Measurements from ENCODE around the gene SNX24. TPM values are rescaled to one million over a fixed set of nuclear protein-coding genes. Genes with fewer than 3 reads are reported as not detected.
A peak's percentile ranks its signal among the peaks of the same experiment; 100 is the strongest.
"Not testable (repeated sequence)": the region's sequence is repeated elsewhere in the genome, so short reads cannot be mapped to it uniquely, and the experiment has no call there.

The SNX24 gene
- total and polyA plus RNA-seq, 5 donors from 2014 or later = 7.8 to 22.0 (median 11.1) TPM

GRCh38 chr5:122908108-122908507 lies 62.7 kb downstream of the SNX24 start:
- ATAC-seq (ENCODE audit: low read depth in 2 of 2) (no peak), DNase-seq (no peak)
- H3K27ac ChIP-seq (ENCODE audit: insufficient read depth, low read length, poor library complexity, severe bottlenecking) = no peak overlapping the region
- H3K27me3 ChIP-seq (ENCODE audit: control insufficient read depth, insufficient read depth, low read length) = no peaks in the 10 kb centered on the region
- H3K9me3 Mint-ChIP-seq = peaks cover 0 to 2% (median 0%) of the 10 kb centered on the region in 7 donors
- peaks cover 0 to 6% (median 2%) of the 10 kb centered on the region in 4 donors for H3K4me1 Mint-ChIP-seq
- H3K9me3 ChIP-seq (ENCODE audit: control insufficient read depth in 2 of 2, low read length in 2 of 2) = no peaks in the 10 kb centered on the region
- no peak overlapping the region for H3K4me3 ChIP-seq (ENCODE audit: low read depth, low read length)
- no peaks in the 10 kb centered on the region for H3K27me3 Mint-ChIP-seq
- no peak overlapping the region for H3K4me3 Mint-ChIP-seq
- H3K27ac Mint-ChIP-seq = no peak overlapping the region
- H3K36me3 ChIP-seq (ENCODE audit: control insufficient read depth, insufficient read depth, low read length) = no peaks in the 10 kb centered on the region
- no peaks in the 10 kb centered on the region for H3K4me1 ChIP-seq (ENCODE audit: control insufficient read depth, insufficient read depth, low read length, poor library complexity, severe bottlenecking)
- no peaks in the 10 kb centered on the region for H3K36me3 Mint-ChIP-seq

- no peak for ATAC-seq (ENCODE audit: low read depth in 2 of 2)
- peaks cover 0 to 2% (median 0%) of the 10 kb centered on the region in 7 donors for H3K9me3 Mint-ChIP-seq
These were observed 63.2 kb downstream of the SNX24 start for GRCh38 chr5:122908662-122909061.

GRCh38 chr5:122909470-122910100 lies 64.2 kb downstream of the SNX24 start:
- no peaks in the 10 kb centered on the region for H3K9me3 ChIP-seq (ENCODE audit: control insufficient read depth in 2 of 2, low read length in 2 of 2)
- no peak overlapping the region for H3K4me3 Mint-ChIP-seq
- no peaks in the 10 kb centered on the region for H3K36me3 Mint-ChIP-seq
- no peak overlapping the region for H3K4me3 ChIP-seq (ENCODE audit: low read depth, low read length)
- H3K4me1 ChIP-seq (ENCODE audit: control insufficient read depth, insufficient read depth, low read length, poor library complexity, severe bottlenecking) = no peaks in the 10 kb centered on the region
- no peak for ATAC-seq (ENCODE audit: low read depth in 2 of 2)
- H3K27ac Mint-ChIP-seq = no peak overlapping the region
- DNase-seq = no peak
- no peaks in the 10 kb centered on the region for H3K27me3 ChIP-seq (ENCODE audit: control insufficient read depth, insufficient read depth, low read length)
- H3K9me3 Mint-ChIP-seq = peaks cover 0 to 2% (median 0%) of the 10 kb centered on the region in 7 donors
- H3K27ac ChIP-seq (ENCODE audit: insufficient read depth, low read length, poor library complexity, severe bottlenecking) = no peak overlapping the region
- H3K4me1 Mint-ChIP-seq = peaks cover 0 to 3% (median 0%) of the 10 kb centered on the region in 4 donors
- no peaks in the 10 kb centered on the region for H3K36me3 ChIP-seq (ENCODE audit: control insufficient read depth, insufficient read depth, low read length)
- no peaks in the 10 kb centered on the region for H3K27me3 Mint-ChIP-seq

More at GRCh38 chr5:122908662-122909061, 63.2 kb downstream of the SNX24 start:
- Mint-ChIP-seq H3K27me3 (no peaks in the 10 kb centered on the region), H3K4me1 (peaks cover 0 to 3% (median 0%) of the 10 kb centered on the region in 4 donors), H3K27ac (no peak overlapping the region), H3K36me3 (no peaks in the 10 kb centered on the region), H3K4me3 (no peak overlapping the region)
- H3K27me3 ChIP-seq (ENCODE audit: control insufficient read depth, insufficient read depth, low read length) = no peaks in the 10 kb centered on the region
- DNase-seq = no peak
- no peaks in the 10 kb centered on the region for H3K4me1 ChIP-seq (ENCODE audit: control insufficient read depth, insufficient read depth, low read length, poor library complexity, severe bottlenecking)
- no peaks in the 10 kb centered on the region for H3K9me3 ChIP-seq (ENCODE audit: control insufficient read depth in 2 of 2, low read length in 2 of 2)
- no peak overlapping the region for H3K27ac ChIP-seq (ENCODE audit: insufficient read depth, low read length, poor library complexity, severe bottlenecking)
- no peak overlapping the region for H3K4me3 ChIP-seq (ENCODE audit: low read depth, low read length)
- no peaks in the 10 kb centered on the region for H3K36me3 ChIP-seq (ENCODE audit: control insufficient read depth, insufficient read depth, low read length)

GRCh38 chr5:122913436-122913835 lies 68.0 kb downstream of the SNX24 start:
- not testable (repeated sequence) for H3K4me1 ChIP-seq (ENCODE audit: control insufficient read depth, insufficient read depth, low read length, poor library complexity, severe bottlenecking); H3K4me3 Mint-ChIP-seq; ATAC-seq (ENCODE audit: low read depth in 2 of 2); H3K36me3 Mint-ChIP-seq; H3K27me3 ChIP-seq (ENCODE audit: control insufficient read depth, insufficient read depth, low read length); H3K27ac Mint-ChIP-seq; H3K9me3 ChIP-seq (ENCODE audit: control insufficient read depth in 2 of 2, low read length in 2 of 2); H3K27me3 Mint-ChIP-seq; H3K9me3 Mint-ChIP-seq; DNase-seq; H3K4me1 Mint-ChIP-seq; H3K4me3 ChIP-seq (ENCODE audit: low read depth, low read length); H3K36me3 ChIP-seq (ENCODE audit: control insufficient read depth, insufficient read depth, low read length); H3K27ac ChIP-seq (ENCODE audit: insufficient read depth, low read length, poor library complexity, severe bottlenecking)

- DNase-seq = no peak
- ATAC-seq (ENCODE audit: low read depth in 2 of 2) = no peak
- Mint-ChIP-seq H3K9me3 (peaks cover 0 to 4% (median 0%) of the 10 kb centered on the region in 7 donors), H3K4me1 (peaks cover 0 to 4% (median 2%) of the 10 kb centered on the region in 4 donors), H3K36me3 (no peaks in the 10 kb centered on the region), H3K27ac (peak overlapping the region in 2 of 3 donors; percentile 0 to 14), H3K27me3 (no peaks in the 10 kb centered on the region), H3K4me3 (no peak overlapping the region)
- H3K36me3 ChIP-seq (ENCODE audit: control insufficient read depth, insufficient read depth, low read length) = no peaks in the 10 kb centered on the region
- no peak overlapping the region for H3K4me3 ChIP-seq (ENCODE audit: low read depth, low read length)
- no peak overlapping the region for H3K27ac ChIP-seq (ENCODE audit: insufficient read depth, low read length, poor library complexity, severe bottlenecking)
- no peaks in the 10 kb centered on the region for H3K27me3 ChIP-seq (ENCODE audit: control insufficient read depth, insufficient read depth, low read length)
- no peaks in the 10 kb centered on the region for H3K9me3 ChIP-seq (ENCODE audit: control insufficient read depth in 2 of 2, low read length in 2 of 2)
- no peaks in the 10 kb centered on the region for H3K4me1 ChIP-seq (ENCODE audit: control insufficient read depth, insufficient read depth, low read length, poor library complexity, severe bottlenecking)
These were observed 70.5 kb downstream of the SNX24 start for GRCh38 chr5:122915717-122916461.

GRCh38 chr5:122916490-122916889 lies 71.1 kb downstream of the SNX24 start:
- no peak overlapping the region for H3K4me3 ChIP-seq (ENCODE audit: low read depth, low read length)
- Mint-ChIP-seq H3K27ac (no peak overlapping the region), H3K27me3 (no peaks in the 10 kb centered on the region), H3K4me3 (no peak overlapping the region), H3K36me3 (no peaks in the 10 kb centered on the region), H3K9me3 (peaks cover 0 to 4% (median 0%) of the 10 kb centered on the region in 7 donors), H3K4me1 (peaks cover 0 to 4% (median 2%) of the 10 kb centered on the region in 4 donors)
- no peak overlapping the region for H3K27ac ChIP-seq (ENCODE audit: insufficient read depth, low read length, poor library complexity, severe bottlenecking)
- no peaks in the 10 kb centered on the region for H3K27me3 ChIP-seq (ENCODE audit: control insufficient read depth, insufficient read depth, low read length)
- ATAC-seq (ENCODE audit: low read depth in 2 of 2) = no peak
- no peaks in the 10 kb centered on the region for H3K36me3 ChIP-seq (ENCODE audit: control insufficient read depth, insufficient read depth, low read length)
- no peaks in the 10 kb centered on the region for H3K9me3 ChIP-seq (ENCODE audit: control insufficient read depth in 2 of 2, low read length in 2 of 2)
- no peaks in the 10 kb centered on the region for H3K4me1 ChIP-seq (ENCODE audit: control insufficient read depth, insufficient read depth, low read length, poor library complexity, severe bottlenecking)
- no peak for DNase-seq

- H3K36me3 ChIP-seq (ENCODE audit: control insufficient read depth, insufficient read depth, low read length) = no peaks in the 10 kb centered on the region
- no peaks in the 10 kb centered on the region for H3K27me3 ChIP-seq (ENCODE audit: control insufficient read depth, insufficient read depth, low read length)
- no peaks in the 10 kb centered on the region for H3K36me3 Mint-ChIP-seq
- DNase-seq = no peak
- no peak overlapping the region for H3K4me3 ChIP-seq (ENCODE audit: low read depth, low read length)
- peaks cover 0 to 2% (median 0%) of the 10 kb centered on the region in 7 donors for H3K9me3 Mint-ChIP-seq
- no peak for ATAC-seq (ENCODE audit: low read depth in 2 of 2)
- no peaks in the 10 kb centered on the region for H3K4me1 ChIP-seq (ENCODE audit: control insufficient read depth, insufficient read depth, low read length, poor library complexity, severe bottlenecking)
- H3K27me3 Mint-ChIP-seq = no peaks in the 10 kb centered on the region
- H3K27ac Mint-ChIP-seq = no peak overlapping the region
- H3K9me3 ChIP-seq (ENCODE audit: control insufficient read depth in 2 of 2, low read length in 2 of 2) = no peaks in the 10 kb centered on the region
- no peak overlapping the region for H3K4me3 Mint-ChIP-seq
- no peak overlapping the region for H3K27ac ChIP-seq (ENCODE audit: insufficient read depth, low read length, poor library complexity, severe bottlenecking)
- H3K4me1 Mint-ChIP-seq = peaks cover 0 to 4% (median 2%) of the 10 kb centered on the region in 4 donors
These were observed 74.6 kb downstream of the SNX24 start for GRCh38 chr5:122919969-122920368.
